Activated T-helper 1 cell treated with anti-CD3 and anti-CD28 coated beads, Interleukin-12 subunit alpha, Interleukin-12 subunit beta, Interleukin-2, Interleukin-4 antibody, amounts not matched to agents 30 ng/mL and 10 ng/mL and 1 ng/mL, durations not matched to agents 14 hours and 24 hours and 36 hours (primary cell): ENCODE data around the gene RPL7A. TPM values are rescaled to one million over a fixed set of nuclear protein-coding genes. Genes with fewer than 3 reads are reported as not detected.
"Not testable (repeated sequence)": the region's sequence is repeated elsewhere in the genome, so short reads cannot be mapped to it uniquely, and the experiment has no call there.

Source experiments
- DNase-seq: peaks from one replicate; pipeline ENCODE4 v3.0.0; 2021; ENCODE audit warnings: low spot score
- H3K27ac Mint-ChIP-seq: one replicate; pipeline ENCODE4 v1.8.0; 2021; ENCODE audit warnings: mild to moderate bottlenecking, mixed read lengths
- H3K27me3 Mint-ChIP-seq: one replicate; pipeline ENCODE4 v1.8.0; 2022; ENCODE audit warnings: mild to moderate bottlenecking, moderate library complexity, mixed read lengths; ENCODE audit not compliant: insufficient read depth
- H3K36me3 Mint-ChIP-seq: one replicate; pipeline ENCODE4 v1.8.0; 2021; ENCODE audit warnings: low read depth, mixed read lengths
- H3K4me1 Mint-ChIP-seq: one replicate; pipeline ENCODE4 v1.8.0; 2021; ENCODE audit warnings: low read depth, mixed read lengths
- H3K4me3 Mint-ChIP-seq: one replicate; pipeline ENCODE4 v1.8.0; 2021; ENCODE audit warnings: mild to moderate bottlenecking, moderate library complexity, mixed read lengths
- H3K9me3 Mint-ChIP-seq: one replicate; pipeline ENCODE4 v1.8.0; 2021; ENCODE audit warnings: mixed read lengths
- intact Hi-C: fragments of 100-400 bp; cut with micrococcal nuclease; formaldehyde crosslinking; loops from one replicate; pipeline ENCODE4 v1.15.1; 2024
- total RNA-seq: library from RNA; stranded (reverse); gene quantifications from 2 replicates; pipeline ENCODE4 v1.2.3, GENCODE V29; 2022

RPL7A gene
- total RNA-seq, 1 donor from 2014 or later: 2,463 TPM

- H3K4me1 Mint-ChIP-seq, H3K9me3 Mint-ChIP-seq, H3K4me3 Mint-ChIP-seq, intact Hi-C loops, H3K36me3 Mint-ChIP-seq, DNase-seq, H3K27me3 Mint-ChIP-seq, H3K27ac Mint-ChIP-seq: not testable (repeated sequence)
Measured at GRCh38 chr9:133317551-133317950, 30.5 kb upstream of the RPL7A start.

GRCh38 chr9:133320421-133320881, 27.6 kb upstream of the RPL7A start:
- Mint-ChIP-seq H3K4me3 (no peak overlapping the region), H3K4me1 (no peaks in the 10 kb centered on the region), H3K27me3 (no peaks in the 10 kb centered on the region), H3K27ac (no peak overlapping the region), H3K9me3 (no peaks in the 10 kb centered on the region), H3K36me3 (no peaks in the 10 kb centered on the region)
- DNase-seq: no peak
- intact Hi-C loops: no loop called here

GRCh38 chr9:133321411-133321935, 26.5 kb upstream of the RPL7A start:
- Mint-ChIP-seq H3K27ac (no peak overlapping the region), H3K27me3 (no peaks in the 10 kb centered on the region), H3K36me3 (no peaks in the 10 kb centered on the region), H3K4me1 (no peaks in the 10 kb centered on the region), H3K9me3 (no peaks in the 10 kb centered on the region), H3K4me3 (no peak overlapping the region)
- intact Hi-C loops: no loop called here
- DNase-seq: no peak

GRCh38 chr9:133322701-133323100, 25.3 kb upstream of the RPL7A start:
- no peaks in the 10 kb centered on the region for H3K9me3 Mint-ChIP-seq

GRCh38 chr9:133323211-133323610, 24.8 kb upstream of the RPL7A start:
- Mint-ChIP-seq H3K4me3 (no peak overlapping the region), H3K4me1 (no peaks in the 10 kb centered on the region), H3K36me3 (no peaks in the 10 kb centered on the region), H3K27me3 (no peaks in the 10 kb centered on the region), H3K9me3 (no peaks in the 10 kb centered on the region), H3K27ac (no peak overlapping the region)
- intact Hi-C loops: no loop called here
- no peak for DNase-seq

More at GRCh38 chr9:133322701-133323100, 25.3 kb upstream of the RPL7A start:
- intact Hi-C loops: no loop called here
- H3K4me3 Mint-ChIP-seq: no peak overlapping the region
- no peak overlapping the region for H3K27ac Mint-ChIP-seq
- no peak for DNase-seq
- no peaks in the 10 kb centered on the region for H3K27me3 Mint-ChIP-seq
- H3K36me3 Mint-ChIP-seq: no peaks in the 10 kb centered on the region
- no peaks in the 10 kb centered on the region for H3K4me1 Mint-ChIP-seq

GRCh38 chr9:133323991-133324703, 23.9 kb upstream of the RPL7A start:
- Mint-ChIP-seq H3K27ac (no peak overlapping the region), H3K36me3 (peaks cover 6% of the 10 kb centered on the region), H3K27me3 (no peaks in the 10 kb centered on the region), H3K4me1 (no peaks in the 10 kb centered on the region), H3K4me3 (no peak overlapping the region), H3K9me3 (no peaks in the 10 kb centered on the region)
- intact Hi-C loops: no loop called here
- DNase-seq: no peak

GRCh38 chr9:133327021-133327420, 21.0 kb upstream of the RPL7A start:
- H3K4me3 Mint-ChIP-seq, H3K27ac Mint-ChIP-seq, H3K27me3 Mint-ChIP-seq, H3K9me3 Mint-ChIP-seq, H3K4me1 Mint-ChIP-seq, intact Hi-C loops, DNase-seq: not testable (repeated sequence)
- H3K36me3 Mint-ChIP-seq: peaks cover 17% of the 10 kb centered on the region

- no peak for DNase-seq
- no peaks in the 10 kb centered on the region for H3K9me3 Mint-ChIP-seq
- no peak overlapping the region for H3K4me3 Mint-ChIP-seq
- H3K27me3 Mint-ChIP-seq: no peaks in the 10 kb centered on the region
- peaks cover 25% of the 10 kb centered on the region for H3K36me3 Mint-ChIP-seq
- intact Hi-C loops: no loop called here
- H3K27ac Mint-ChIP-seq: no peak overlapping the region
- H3K4me1 Mint-ChIP-seq: no peaks in the 10 kb centered on the region
Measured at GRCh38 chr9:133327834-133328484, 20.1 kb upstream of the RPL7A start.

GRCh38 chr9:133329306-133330156, 18.5 kb upstream of the RPL7A start:
- H3K36me3 Mint-ChIP-seq: peaks cover 35% of the 10 kb centered on the region
- H3K4me3 Mint-ChIP-seq, H3K27ac Mint-ChIP-seq: not testable (repeated sequence)

GRCh38 chr9:133331221-133331620, 16.8 kb upstream of the RPL7A start:
- Mint-ChIP-seq H3K27me3 (no peaks in the 10 kb centered on the region), H3K4me3 (no peak overlapping the region), H3K27ac (no peak overlapping the region), H3K9me3 (no peaks in the 10 kb centered on the region), H3K4me1 (peaks cover 16% of the 10 kb centered on the region), H3K36me3 (peaks cover 42% of the 10 kb centered on the region)
- intact Hi-C loops: no loop called here
- no peak for DNase-seq

More at GRCh38 chr9:133329306-133330156, 18.5 kb upstream of the RPL7A start:
- not testable (repeated sequence) for H3K27me3 Mint-ChIP-seq, H3K9me3 Mint-ChIP-seq, H3K4me1 Mint-ChIP-seq, DNase-seq
- intact Hi-C loops: loop anchor here (1.0 kb wide), 2 partner anchors 90 to 157 kb away; no protein-coding TSS in a partner anchor

- Mint-ChIP-seq H3K4me1 (peaks cover 16% of the 10 kb centered on the region), H3K27ac (no peak overlapping the region), H3K36me3 (peaks cover 42% of the 10 kb centered on the region), H3K4me3 (no peak overlapping the region), H3K9me3 (no peaks in the 10 kb centered on the region), H3K27me3 (no peaks in the 10 kb centered on the region)
- DNase-seq: no peak
- intact Hi-C loops: no loop called here
Measured at GRCh38 chr9:133331641-133332380, 16.2 kb upstream of the RPL7A start.

GRCh38 chr9:133332381-133332730, 15.7 kb upstream of the RPL7A start:
- no peaks in the 10 kb centered on the region for H3K9me3 Mint-ChIP-seq
- DNase-seq: no peak
- H3K36me3 Mint-ChIP-seq: peaks cover 42% of the 10 kb centered on the region
- H3K27me3 Mint-ChIP-seq: no peaks in the 10 kb centered on the region
- H3K4me1 Mint-ChIP-seq: peaks cover 16% of the 10 kb centered on the region
- intact Hi-C loops: no loop called here
- H3K4me3 Mint-ChIP-seq: no peak overlapping the region
- no peak overlapping the region for H3K27ac Mint-ChIP-seq
